ENCODE measurements around the gene ZBP1.

Gene ZBP1

GRCh38 chr20:57561356-57562279 lies 58.6 kb downstream of the ZBP1 start:
- in situ Hi-C loops (cut with HindIII; ENCODE audit: low sequenced_read_pairs): no loop called here
- no peak for TF ChIP-seq CTCF (IDR thresholded peaks at IDR 0.05; ENCODE audit: low read depth, low read length)
- DNase-seq (ENCODE audit: low read depth, low spot score): no peak
- H3K4me3 ChIP-seq (ENCODE audit: low read depth, low read length): no peak overlapping the region

- DNase-seq (ENCODE audit: low read depth, low spot score): no peak
- no peak for TF ChIP-seq CTCF (IDR thresholded peaks at IDR 0.05; ENCODE audit: low read depth, low read length)
- in situ Hi-C loops (cut with HindIII; ENCODE audit: low sequenced_read_pairs): no loop called here
- no peak within 1 kb of the TSS for H3K4me3 ChIP-seq (ENCODE audit: low read depth, low read length)
Observed at GRCh38 chr20:57560554-57561355, 59.5 kb downstream of the ZBP1 start, which contains the start of gene PCK1. Gene PCK1, plus strand, starts transcription at chr20:57561110. Its CDS starts 302 bp downstream, at chr20:57561412.

- in situ Hi-C loops (cut with HindIII; ENCODE audit: low sequenced_read_pairs): no loop called here
- DNase-seq (ENCODE audit: low read depth, low spot score): no peak
- TF ChIP-seq CTCF (IDR thresholded peaks at IDR 0.05; ENCODE audit: low read depth, low read length): no peak
- H3K4me3 ChIP-seq (ENCODE audit: low read depth, low read length): no peak overlapping the region
Observed at GRCh38 chr20:57559658-57560553, 60.3 kb downstream of the ZBP1 start.

GRCh38 chr20:57559289-57559634 lies 61.0 kb downstream of the ZBP1 start:
- DNase-seq (ENCODE audit: low read depth, low spot score): no peak
- no peak overlapping the region for H3K4me3 ChIP-seq (ENCODE audit: low read depth, low read length)
- in situ Hi-C loops (cut with HindIII; ENCODE audit: low sequenced_read_pairs): no loop called here
- no peak for TF ChIP-seq CTCF (IDR thresholded peaks at IDR 0.05; ENCODE audit: low read depth, low read length)

- DNase-seq (ENCODE audit: low read depth, low spot score): no peak
- no peak for TF ChIP-seq CTCF (IDR thresholded peaks at IDR 0.05; ENCODE audit: low read depth, low read length)
- no peak overlapping the region for H3K4me3 ChIP-seq (ENCODE audit: low read depth, low read length)
- in situ Hi-C loops (cut with HindIII; ENCODE audit: low sequenced_read_pairs): no loop called here
Observed at GRCh38 chr20:57558614-57559288, 61.5 kb downstream of the ZBP1 start.

Measured in astrocyte of the spinal cord (primary cell).